ENCODE results near the gene MGAT4B. TPM values are rescaled to one million over a fixed set of nuclear protein-coding genes. Genes with fewer than 3 reads are reported as not detected.

MGAT4B gene
- polyA plus RNA-seq, 3 donors, result 12.4 to 151 (median 14.3) TPM

- Histone ChIP-seq H3K27me3 (ENCODE audit: control insufficient read depth in 2 of 2, insufficient read depth in 2 of 2, low read length in 2 of 2) (no peaks in the 10 kb centered on the region), H2AFZ (ENCODE audit: insufficient read depth, low read depth, low read length, poor library complexity, severe bottlenecking) (peak overlapping the region; percentile 42), H3K4me1 (ENCODE audit: control insufficient read depth in 1 of 2, insufficient read depth in 2 of 2, low read length in 2 of 2) (peaks cover 51 to 69% of the 10 kb centered on the region in 2 donors), H3K4me3 (replicated peaks in 1 of 3; ENCODE audit: low read depth in 2 of 3, low read length in 3 of 3) (peak overlapping the region; percentile 87 to 99 (median 87)), H3K4me2 (replicated peaks; ENCODE audit: extremely low read depth, low read length, poor library complexity, severe bottlenecking) (peak overlapping the region; percentile 96), H3K9ac (ENCODE audit: insufficient read depth, low read length, poor library complexity, severe bottlenecking) (peak overlapping the region; percentile 100), H4K20me1 (ENCODE audit: insufficient read depth, low read length) (peaks cover 43% of the 10 kb centered on the region), H3K9me3 (replicated peaks in 1 of 2; ENCODE audit: control insufficient read depth in 1 of 2, insufficient read depth in 1 of 2, low read length in 2 of 2) (no peaks in the 10 kb centered on the region), H3K36me3 (replicated peaks in 1 of 2; ENCODE audit: control insufficient read depth in 1 of 2, insufficient read depth in 2 of 2, low read length in 2 of 2) (peaks cover 27 to 28% of the 10 kb centered on the region in 2 donors), H3K27ac (ENCODE audit: low read depth in 1 of 2, low read length in 2 of 2) (peak overlapping the region; percentile 90 to 98), H3K79me2 (ENCODE audit: insufficient read depth, low read length) (peaks cover 49% of the 10 kb centered on the region)
- H3K4me3 Mint-ChIP-seq, result peak overlapping the region; percentile 78 to 82
- peak overlapping the region; percentile 89 to 96 (median 95) for H3K27ac Mint-ChIP-seq
- peaks cover 56% of the 10 kb centered on the region for H3K4me1 Mint-ChIP-seq
- H3K27me3 Mint-ChIP-seq (ENCODE audit: low read depth in 3 of 3), result peaks cover 9 to 18% (median 18%) of the 10 kb centered on the region in 3 donors
- H3K36me3 Mint-ChIP-seq, result peaks cover 34 to 39% of the 10 kb centered on the region in 2 donors
- peaks cover 0 to 3% (median 0%) of the 10 kb centered on the region in 7 donors for H3K9me3 Mint-ChIP-seq
- intact Hi-C loops (cut with micrococcal nuclease), result loop anchor here (2.0 to 10.0 kb wide), 4 partner anchors 13 to 195 kb away; partner anchors contain the start of genes HNRNPH1 (in 1 of the 2) and MGAT4B (in 1 of the 2)
- TF ChIP-seq, protein P1, sequence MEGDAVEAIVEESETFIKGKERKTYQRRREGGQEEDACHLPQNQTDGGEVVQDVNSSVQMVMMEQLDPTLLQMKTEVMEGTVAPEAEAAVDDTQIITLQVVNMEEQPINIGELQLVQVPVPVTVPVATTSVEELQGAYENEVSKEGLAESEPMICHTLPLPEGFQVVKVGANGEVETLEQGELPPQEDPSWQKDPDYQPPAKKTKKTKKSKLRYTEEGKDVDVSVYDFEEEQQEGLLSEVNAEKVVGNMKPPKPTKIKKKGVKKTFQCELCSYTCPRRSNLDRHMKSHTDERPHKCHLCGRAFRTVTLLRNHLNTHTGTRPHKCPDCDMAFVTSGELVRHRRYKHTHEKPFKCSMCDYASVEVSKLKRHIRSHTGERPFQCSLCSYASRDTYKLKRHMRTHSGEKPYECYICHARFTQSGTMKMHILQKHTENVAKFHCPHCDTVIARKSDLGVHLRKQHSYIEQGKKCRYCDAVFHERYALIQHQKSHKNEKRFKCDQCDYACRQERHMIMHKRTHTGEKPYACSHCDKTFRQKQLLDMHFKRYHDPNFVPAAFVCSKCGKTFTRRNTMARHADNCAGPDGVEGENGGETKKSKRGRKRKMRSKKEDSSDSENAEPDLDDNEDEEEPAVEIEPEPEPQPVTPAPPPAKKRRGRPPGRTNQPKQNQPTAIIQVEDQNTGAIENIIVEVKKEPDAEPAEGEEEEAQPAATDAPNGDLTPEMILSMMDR (IDR thresholded peaks at IDR 0.05), result no peak
- WGBS (ENCODE audit: insufficient coverage), result 42% methylated on average over 12 of the region's 12 CpGs
- DNase-seq, result no peak
These were observed 13.4 kb upstream of the MGAT4B start for GRCh38 chr5:179820127-179820482.

DNA sequence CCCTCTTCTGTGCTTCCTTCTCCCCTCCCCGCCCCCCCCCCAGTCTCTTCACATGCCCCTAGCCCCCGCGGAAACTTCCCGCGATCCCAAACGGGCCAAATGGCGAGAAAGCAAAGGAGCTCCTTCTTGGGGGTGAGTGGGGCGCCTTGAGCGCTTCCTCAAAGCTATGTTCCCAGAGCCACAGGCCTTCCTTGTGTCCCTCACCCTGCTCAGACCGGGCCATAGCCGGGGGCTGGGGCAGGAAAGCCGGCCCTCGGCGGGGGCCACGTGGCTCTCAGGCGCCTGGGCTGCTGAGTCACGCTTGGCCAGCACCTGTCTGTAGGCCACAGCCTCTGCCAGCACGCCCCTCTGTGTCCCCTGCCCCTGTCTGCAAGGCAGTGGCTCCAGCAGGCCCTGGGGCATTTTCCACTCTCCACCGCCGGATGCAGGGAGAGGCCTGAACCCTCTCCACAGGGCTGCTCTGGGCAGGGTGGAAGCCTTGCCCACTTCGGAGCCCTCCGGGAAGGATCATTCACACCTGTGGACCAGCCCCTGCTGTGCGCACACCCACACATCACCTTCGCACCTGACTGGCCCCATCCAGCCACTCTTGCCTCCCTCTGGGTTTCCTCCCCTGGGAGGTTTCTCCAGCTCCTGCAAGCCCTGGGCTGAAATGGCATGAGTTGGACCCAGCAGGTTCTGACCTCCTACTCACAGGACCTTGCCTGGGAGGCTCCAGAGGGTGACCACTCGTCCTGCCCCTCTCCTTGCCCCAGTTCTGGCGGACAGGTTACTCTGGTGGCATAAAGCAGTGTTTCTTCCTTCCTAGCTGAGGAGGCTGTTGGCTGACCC lies 12.8 kb upstream of the MGAT4B start:
- peaks cover 9 to 18% (median 18%) of the 10 kb centered on the region in 3 donors for H3K27me3 Mint-ChIP-seq (ENCODE audit: low read depth in 3 of 3)
- DNase-seq, result peak; percentile 69 to 82 (median 73)
- peak overlapping the region; percentile 96 for H3K4me2 ChIP-seq (replicated peaks; ENCODE audit: extremely low read depth, low read length, poor library complexity, severe bottlenecking)
- 31% methylated on average over 21 of the region's 26 CpGs for WGBS (ENCODE audit: insufficient coverage)
- no peaks in the 10 kb centered on the region for H3K9me3 ChIP-seq (replicated peaks in 1 of 2; ENCODE audit: control insufficient read depth in 1 of 2, insufficient read depth in 1 of 2, low read length in 2 of 2)
- H3K9me3 Mint-ChIP-seq, result peaks cover 0 to 3% (median 0%) of the 10 kb centered on the region in 7 donors
- intact Hi-C loops (cut with micrococcal nuclease), result loop anchor here (1.0 to 10.0 kb wide), 5 partner anchors 13 to 195 kb away; partner anchors contain the start of genes HNRNPH1 (in 1 of the 2) and MGAT4B (in 1 of the 2)
- peaks cover 38% of the 10 kb centered on the region for H4K20me1 ChIP-seq (ENCODE audit: insufficient read depth, low read length)
- peak overlapping the region; percentile 90 to 98 for H3K27ac ChIP-seq (ENCODE audit: low read depth in 1 of 2, low read length in 2 of 2)
- peaks cover 53% of the 10 kb centered on the region for H3K4me1 Mint-ChIP-seq
- H3K27ac Mint-ChIP-seq, result peak overlapping the region; percentile 89 to 96 (median 95)
- H3K4me3 ChIP-seq (replicated peaks in 1 of 3; ENCODE audit: low read depth in 2 of 3, low read length in 3 of 3), result peak overlapping the region in 2 of 3 experiments; percentile 87 to 99
- peaks cover 43% of the 10 kb centered on the region for H3K79me2 ChIP-seq (ENCODE audit: insufficient read depth, low read length)
- peak overlapping the region; percentile 78 to 82 for H3K4me3 Mint-ChIP-seq
- H3K36me3 ChIP-seq (replicated peaks in 1 of 2; ENCODE audit: control insufficient read depth in 1 of 2, insufficient read depth in 2 of 2, low read length in 2 of 2), result peaks cover 21 to 22% of the 10 kb centered on the region in 2 donors
- peak overlapping the region; percentile 59 for H2AFZ ChIP-seq (ENCODE audit: insufficient read depth, low read depth, low read length, poor library complexity, severe bottlenecking)
- H3K27me3 ChIP-seq (ENCODE audit: control insufficient read depth in 2 of 2, insufficient read depth in 2 of 2, low read length in 2 of 2), result no peaks in the 10 kb centered on the region
- peaks cover 51 to 69% of the 10 kb centered on the region in 2 donors for H3K4me1 ChIP-seq (ENCODE audit: control insufficient read depth in 1 of 2, insufficient read depth in 2 of 2, low read length in 2 of 2)
- H3K36me3 Mint-ChIP-seq, result peaks cover 29 to 33% of the 10 kb centered on the region in 2 donors
- TF ChIP-seq, protein P1 (IDR thresholded peaks at IDR 0.05), result no peak
- peak overlapping the region; percentile 100 for H3K9ac ChIP-seq (ENCODE audit: insufficient read depth, low read length, poor library complexity, severe bottlenecking)
